ENCODE measurements around the gene USO1.

Gene USO1

DNA sequence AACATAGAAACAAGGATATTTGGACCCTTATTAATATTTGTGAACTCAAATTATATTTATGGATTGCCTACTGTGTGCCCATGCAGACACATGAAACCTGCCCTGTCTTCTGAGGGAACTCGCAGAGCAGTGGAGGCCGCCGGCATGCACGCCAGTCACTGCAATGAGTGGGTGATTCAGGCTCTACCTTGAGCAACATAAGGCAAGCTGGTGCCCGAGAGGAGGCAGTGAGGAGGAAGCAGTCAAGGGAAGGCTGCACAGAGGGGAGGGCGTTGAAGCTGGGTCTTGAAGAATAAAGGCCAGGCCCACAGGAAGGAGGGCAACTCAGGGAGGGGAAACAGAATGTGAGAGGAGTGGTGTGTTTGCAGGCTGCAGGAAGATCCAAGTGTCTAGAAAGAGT, 125.1 kb downstream of the USO1 start:
- no peak for DNase-seq (ENCODE audit: low read depth)
- TF ChIP-seq, protein P1, sequence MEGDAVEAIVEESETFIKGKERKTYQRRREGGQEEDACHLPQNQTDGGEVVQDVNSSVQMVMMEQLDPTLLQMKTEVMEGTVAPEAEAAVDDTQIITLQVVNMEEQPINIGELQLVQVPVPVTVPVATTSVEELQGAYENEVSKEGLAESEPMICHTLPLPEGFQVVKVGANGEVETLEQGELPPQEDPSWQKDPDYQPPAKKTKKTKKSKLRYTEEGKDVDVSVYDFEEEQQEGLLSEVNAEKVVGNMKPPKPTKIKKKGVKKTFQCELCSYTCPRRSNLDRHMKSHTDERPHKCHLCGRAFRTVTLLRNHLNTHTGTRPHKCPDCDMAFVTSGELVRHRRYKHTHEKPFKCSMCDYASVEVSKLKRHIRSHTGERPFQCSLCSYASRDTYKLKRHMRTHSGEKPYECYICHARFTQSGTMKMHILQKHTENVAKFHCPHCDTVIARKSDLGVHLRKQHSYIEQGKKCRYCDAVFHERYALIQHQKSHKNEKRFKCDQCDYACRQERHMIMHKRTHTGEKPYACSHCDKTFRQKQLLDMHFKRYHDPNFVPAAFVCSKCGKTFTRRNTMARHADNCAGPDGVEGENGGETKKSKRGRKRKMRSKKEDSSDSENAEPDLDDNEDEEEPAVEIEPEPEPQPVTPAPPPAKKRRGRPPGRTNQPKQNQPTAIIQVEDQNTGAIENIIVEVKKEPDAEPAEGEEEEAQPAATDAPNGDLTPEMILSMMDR (IDR thresholded peaks at IDR 0.05; ENCODE audit: control insufficient read depth, extremely low read depth, insufficient read depth), result no peak
- H3K4me3 ChIP-seq (ENCODE audit: low read depth, low read length), result no peak overlapping the region

DNA sequence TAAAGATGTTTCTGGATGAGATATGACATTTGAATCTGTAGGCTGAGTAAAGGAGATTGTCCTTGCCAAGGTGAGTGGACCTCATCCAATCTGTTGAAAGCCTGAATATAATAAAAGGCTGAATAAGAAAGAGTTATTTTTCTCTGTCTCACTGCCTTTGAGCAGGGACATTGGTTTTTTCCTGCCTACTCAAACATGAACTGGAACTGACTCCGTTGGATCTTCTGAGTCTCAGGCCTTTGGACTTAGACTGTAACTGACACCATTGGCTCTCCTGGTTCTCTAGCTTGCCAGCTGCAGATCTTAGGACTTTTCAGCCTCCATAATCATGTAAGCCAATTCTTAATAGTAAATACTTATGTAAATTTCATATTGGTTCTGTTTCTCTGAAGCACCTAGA, 134.3 kb downstream of the USO1 start:
- no peak for DNase-seq (ENCODE audit: low read depth)
- no peak overlapping the region for H3K4me3 ChIP-seq (ENCODE audit: low read depth, low read length)
- TF ChIP-seq, protein P1 (IDR thresholded peaks at IDR 0.05; ENCODE audit: control insufficient read depth, extremely low read depth, insufficient read depth), result no peak

DNA sequence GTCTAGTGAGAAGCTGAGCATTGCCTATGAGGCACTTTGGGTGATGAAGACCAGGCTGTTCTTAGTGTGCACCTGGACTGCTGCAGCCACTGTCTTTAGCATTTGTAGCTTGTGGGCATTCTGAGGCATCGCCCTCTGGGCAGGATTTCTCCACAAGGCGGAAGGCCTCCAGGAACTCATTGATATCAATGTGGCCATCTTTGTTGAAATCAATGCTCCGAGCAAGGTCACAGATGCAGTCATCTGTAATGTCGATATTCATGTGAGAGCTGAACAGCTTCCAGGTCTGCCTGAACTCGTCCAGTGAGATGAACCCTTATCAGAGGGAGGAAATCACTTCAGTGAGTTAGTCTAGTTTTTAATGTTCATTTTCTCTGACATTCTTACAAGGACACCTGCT, 136.2 kb downstream of the USO1 start:
- TF ChIP-seq, protein P1 (IDR thresholded peaks at IDR 0.05; ENCODE audit: control insufficient read depth, extremely low read depth, insufficient read depth), result no peak
- no peak overlapping the region for H3K4me3 ChIP-seq (ENCODE audit: low read depth, low read length)
- DNase-seq (ENCODE audit: low read depth), result no peak

Data from LNCaP clone FGC (cell line).